Fibroblast of peridontal ligament (primary cell): ENCODE data around the gene TF.
A peak's percentile ranks its signal among the peaks of the same experiment; 100 is the strongest.

Source experiments
- DNase-seq: peaks from one replicate; pipeline ENCODE4 v3.0.0-alpha.2; 2010; ENCODE audit errors: extremely low read depth

The TF gene

DNA sequence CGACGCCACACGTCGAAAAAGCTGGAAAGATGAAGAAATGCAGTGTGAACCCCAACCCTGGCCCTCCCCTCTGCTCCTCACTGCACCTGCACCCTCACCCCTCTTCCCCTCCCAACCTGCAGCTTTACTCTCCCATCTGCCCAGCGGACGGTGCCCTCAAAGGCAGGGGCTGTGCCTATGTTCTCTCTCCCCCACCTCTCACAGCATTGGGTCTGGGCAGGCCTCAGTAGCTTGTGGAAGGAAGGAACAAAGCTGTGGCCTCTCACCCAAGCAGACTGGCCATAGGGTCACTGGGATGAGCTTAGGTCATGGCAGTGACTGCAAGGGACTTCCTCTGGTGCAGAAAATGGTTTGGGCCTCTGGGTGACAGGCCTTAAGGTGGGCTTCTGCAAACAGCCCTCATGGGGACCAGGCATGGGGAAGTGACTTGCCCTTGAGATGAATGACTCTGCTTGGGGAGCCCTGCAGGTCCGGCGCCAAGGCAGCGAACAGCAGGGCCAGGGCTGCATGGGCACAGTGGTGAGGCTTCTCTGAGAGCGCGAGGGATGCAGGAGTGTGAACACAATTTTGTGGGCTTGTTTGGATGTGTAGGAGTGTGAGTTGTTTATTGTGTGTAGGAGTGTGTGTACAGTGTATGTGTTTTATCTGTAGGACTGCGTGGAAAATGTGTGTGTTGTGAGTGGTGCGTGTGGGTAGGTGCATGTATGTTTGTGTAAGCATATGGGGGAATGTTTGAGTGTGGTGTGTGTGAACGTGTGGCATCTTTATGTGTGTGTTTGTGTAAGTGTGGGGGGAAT is 88.6 kb downstream of the TF start:
- DNase-seq = no peak

DNA sequence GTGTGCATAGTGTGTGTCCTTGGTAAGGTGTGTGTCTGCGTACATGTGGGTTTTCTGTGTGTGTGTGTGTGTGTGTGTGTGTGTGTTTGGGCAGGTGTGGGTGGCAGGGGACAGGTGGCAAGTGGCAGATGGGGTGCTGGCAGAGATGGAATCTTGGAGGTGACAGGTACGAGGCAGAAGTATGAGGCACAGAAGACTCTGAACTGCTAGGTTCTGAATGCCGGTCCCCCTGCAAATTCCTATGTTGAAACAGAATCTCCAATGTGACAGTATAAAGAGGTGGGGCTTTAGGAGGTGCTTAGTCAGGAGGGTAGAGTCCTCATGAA is 89.2 kb downstream of the TF start:
- DNase-seq = no peak

DNA sequence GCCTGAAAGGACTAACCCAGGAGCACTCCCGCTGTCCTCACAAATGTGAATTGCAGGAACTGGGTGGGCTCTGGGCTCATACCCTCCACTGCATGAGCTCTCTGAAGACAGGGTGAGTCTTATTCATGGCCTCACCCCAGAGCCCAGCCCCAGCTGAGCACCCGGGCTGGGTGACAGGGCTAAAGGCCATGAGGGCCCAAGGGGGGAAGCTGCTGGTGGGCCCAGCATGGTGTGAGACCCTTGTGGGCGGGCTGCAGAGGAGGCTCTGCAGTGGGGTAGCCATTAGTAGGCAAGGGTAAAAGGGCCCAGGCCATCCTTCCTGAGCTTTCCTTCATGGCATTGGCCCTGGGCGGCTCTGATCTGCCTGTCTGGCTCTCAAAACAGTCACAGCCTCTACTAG is 89.8 kb downstream of the TF start:
- no peak for DNase-seq

DNA sequence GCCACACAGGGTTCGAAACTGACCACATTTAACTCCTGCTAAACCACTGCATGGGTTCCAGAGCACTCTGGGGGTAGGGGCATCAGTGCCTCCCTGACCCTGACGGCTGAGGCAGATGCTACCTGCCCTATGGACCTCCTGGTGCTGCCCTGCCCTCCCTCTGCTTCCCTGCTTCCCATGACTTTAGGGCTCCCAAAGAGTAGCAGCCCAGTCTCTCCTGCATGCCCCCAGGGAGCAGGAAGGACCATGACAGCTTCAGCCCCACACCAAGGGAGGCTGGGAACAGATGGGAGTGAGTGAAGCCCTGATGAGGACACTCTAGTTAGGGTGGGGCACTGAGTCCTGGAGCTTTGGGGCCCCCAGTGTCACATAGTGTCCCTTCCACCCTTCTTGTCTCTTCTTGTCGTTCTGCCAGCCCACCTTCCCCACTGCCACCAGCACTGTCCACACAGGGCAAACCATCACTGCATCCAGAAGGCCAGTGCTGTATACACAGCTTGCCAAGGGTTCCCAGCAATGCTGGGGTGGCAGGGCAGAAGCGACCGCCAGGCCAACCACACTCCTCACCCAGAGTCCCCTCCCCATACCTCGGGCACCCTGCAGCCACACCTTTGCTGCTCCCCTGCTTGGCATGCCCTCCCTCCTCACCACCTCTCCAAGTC is 90.4 kb downstream of the TF start:
- DNase-seq = no peak

DNA sequence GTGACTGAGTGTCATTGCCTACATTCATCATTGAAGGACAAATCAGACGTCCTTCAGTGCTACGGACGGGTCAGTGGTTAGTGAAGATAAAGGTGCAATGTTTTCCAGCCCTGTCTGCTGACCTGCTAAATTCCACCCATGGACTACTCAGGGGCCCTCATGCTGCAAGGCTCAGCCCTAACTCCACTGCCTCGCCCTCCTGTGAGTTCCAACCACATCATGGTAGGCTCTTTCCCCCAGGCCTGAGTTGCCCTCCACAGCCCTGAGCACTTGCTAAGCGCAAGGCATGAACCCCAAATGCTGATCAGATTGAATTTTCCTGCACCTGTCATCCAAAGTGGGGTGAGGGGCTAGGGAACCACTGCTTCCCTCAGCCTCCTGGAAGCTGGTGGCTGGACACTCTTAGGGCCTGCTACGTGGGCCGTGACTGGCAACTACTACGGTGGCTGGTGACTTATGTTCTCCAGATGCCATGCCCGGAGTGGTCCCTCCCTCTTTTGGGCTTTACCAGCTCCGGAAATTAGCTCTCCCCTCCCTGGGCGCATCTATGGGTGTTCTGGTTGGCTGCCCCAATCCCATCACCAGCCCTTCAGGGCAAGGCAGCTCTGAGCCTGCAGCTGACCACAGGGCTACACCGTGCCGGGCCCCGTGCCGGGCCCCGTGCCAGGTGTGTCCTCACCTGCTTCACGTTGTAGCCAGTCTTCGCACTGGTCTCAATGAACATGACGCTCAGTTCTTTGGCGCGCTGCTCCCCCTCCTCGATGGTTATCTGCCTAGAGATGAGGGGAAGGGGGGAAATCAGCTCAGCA is 91.5 kb downstream of the TF start:
- DNase-seq = no peak

DNA sequence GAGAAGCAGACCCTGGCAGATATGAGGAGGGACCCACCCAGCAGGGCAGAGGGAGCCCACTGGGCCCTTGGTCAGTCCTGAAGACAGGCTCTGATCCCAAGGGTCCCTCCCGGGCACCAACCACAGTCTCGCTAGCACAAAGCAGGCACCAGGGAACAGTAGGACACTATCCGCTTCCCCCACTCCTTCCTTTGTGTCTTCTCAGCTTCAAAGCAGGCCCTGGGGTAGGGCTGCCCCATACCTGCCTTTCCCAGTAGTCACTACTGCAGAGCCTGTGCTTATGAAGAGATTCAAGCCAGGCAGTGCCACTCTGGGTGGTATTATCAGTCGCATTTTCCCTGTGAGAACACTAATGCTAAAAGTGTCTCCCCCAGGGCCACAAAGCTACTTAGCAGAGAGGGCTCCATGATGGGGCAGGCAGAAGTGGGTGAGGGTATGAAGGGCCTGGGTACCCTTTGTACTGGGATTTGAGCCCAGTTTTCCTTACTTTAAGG is 92.2 kb downstream of the TF start:
- DNase-seq = no peak

DNA sequence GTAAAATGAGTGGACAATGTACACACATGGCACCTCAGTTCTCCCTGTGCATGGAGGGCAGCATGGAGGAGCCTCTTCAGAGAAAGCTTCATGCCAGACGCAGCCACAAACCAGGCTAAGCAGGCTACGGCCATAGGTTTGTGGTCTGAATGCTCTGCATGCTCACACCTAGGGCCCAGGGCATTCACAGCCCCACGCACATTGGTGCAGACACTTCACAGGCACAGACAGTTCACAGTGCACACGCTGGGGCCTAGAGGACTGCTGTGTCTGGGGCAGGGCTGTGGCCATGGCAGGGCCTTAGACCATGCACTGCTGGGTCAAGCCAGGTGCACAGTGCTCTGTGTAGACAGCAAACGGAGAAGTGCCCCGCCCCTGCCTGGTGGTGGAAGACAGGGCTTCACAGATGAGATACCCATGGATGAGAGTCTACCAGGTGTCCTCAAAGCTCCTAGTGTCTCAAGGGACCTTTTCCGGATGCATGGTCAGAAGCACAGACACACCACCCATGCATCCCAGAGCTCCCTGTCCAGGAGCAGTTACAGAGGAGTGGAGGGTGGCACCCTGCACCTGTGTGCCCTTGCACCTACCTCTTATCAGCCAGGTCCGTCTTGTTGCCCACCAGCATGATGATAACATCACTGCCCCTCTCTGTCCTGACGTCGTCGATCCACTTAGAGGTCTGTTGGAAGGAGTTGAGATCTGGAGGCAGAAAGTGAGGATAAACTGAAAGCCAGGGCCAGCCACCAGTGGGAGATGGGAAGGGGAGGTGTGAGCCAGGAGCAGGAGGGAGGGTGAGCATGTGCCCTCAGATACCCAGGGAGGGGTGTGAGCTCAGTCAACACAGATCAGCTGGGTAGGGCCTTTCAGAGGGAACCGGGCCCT is 93.0 kb downstream of the TF start:
- no peak for DNase-seq

DNA sequence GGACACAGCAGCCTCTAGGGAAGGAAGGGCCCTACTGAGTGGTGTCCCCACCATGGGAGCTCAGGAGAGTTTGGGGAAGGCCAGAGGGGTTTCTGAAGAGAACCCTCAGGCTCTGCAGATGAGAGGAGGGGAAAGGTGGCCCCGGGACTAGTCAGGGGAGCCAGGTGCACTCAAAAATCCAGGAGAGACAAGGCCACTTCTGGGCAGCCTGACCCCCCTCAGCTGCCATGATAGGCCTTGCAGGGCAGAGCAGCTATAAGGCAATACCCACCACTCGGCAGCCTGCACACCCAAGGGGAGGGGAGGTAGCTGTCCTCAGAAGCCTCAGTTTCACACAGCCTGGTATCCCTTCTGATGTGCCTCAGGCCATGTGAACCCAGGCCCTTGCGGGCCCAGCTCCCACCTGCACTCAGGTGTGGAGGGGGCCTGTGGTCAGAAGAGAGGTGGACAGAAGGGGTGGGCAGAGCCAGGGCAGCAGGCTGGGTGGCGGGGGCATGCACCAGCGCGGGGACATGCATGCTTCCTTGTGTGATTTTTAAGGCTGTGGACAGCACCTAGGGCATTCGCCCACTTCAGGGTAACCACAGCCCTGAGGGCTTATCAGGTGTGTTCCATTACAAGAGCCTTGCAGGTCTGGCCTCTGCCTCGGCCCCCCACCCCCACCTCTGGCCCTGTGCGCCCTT is 94.0 kb downstream of the TF start:
- DNase-seq = no peak

DNA sequence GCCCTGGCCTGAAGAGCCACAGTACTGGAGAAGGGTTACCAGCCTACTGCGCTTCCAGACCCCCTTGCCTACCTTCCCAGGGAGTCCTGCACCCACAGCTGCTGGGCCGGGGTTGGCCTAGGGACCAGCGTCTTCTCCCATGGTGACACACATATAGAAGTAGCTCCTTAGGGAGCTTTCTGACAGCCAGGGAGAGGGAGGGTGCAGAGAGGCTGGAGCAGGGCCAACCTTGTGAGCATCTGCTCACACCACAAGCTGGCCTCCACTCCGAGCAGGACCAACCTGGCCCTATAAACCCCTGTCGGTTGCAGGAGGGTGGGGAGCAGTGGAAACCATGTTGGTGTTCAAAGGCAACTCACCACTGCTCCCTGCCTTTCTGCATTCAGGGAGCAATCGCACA is 94.6 kb downstream of the TF start:
- no peak for DNase-seq

DNA sequence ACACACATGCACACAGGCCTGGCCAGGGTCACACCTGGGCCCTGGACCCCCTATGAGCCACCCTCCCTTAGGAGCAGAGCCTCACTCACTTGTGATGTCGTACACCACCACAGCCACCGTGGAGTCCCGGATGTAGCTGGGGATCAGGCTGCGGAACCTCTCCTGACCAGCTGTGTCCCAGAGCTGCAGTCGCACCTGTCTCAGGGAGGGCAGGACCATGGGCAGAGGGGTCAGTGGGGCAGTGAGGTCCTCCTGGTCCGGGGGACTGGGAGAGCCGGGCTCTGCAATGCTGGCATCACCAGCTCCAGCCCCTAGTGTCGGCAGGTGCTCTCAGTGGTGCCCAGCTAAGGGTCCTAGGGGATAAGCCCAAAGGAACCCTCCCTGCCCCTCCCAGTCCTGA is 95.0 kb downstream of the TF start:
- DNase-seq = no peak

DNA sequence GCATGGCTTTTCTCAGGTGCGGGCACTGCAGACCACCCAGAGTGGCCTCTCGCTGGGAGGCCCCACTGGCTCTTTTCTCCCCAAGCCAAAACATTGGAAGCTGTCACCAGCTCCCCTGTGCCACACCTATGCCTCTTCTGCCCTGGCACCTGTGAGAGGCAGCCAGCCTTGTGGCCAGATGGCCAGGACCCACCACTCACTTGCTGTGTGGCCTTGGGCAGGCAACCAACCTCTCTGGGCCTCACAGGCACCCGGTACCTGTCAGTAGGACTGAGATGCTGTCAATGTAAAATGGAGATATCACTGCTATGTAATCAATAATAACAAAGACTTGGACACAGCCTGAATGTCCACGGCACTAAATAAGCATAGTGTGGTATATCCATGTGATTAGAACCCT is 96.0 kb downstream of the TF start:
- DNase-seq = no peak

DNA sequence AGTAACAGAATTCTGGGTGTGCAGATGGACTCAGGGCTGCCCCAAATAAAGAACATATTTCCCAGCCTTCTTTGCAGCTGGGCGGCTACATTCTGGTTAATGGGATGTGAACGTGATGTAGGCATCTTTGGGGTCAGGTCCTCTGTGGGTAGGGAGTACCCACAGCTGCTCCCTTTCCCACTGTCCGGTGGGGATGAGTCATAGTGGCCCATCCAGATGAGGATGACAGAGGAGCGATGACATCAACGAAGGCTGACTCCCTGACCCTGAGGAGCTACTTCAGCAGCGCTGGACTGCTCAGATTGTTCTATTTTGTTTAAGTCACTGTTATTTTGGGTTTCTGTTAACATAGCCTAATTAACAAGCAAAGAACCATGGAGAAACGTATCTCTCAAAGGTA is 97.4 kb downstream of the TF start:
- peak; percentile 12 for DNase-seq

DNA sequence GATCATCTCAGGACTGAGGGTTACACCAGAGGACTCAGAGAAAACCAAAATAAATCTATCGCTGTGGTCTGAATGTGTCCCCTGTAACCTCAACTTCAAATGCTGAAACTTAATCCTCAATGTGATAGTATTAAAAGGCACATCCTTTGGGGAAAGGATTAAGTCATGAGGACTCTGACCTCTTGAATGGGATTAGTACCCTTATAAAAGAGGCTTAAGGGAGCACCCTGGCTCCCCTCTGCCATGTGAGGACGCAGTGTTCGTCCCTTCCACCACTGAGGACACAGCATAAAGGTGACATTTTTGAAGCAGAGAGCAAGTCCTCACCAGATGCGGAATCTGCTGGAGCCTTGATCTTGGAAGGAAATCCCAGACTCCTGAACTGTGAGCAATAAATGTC is 98.9 kb downstream of the TF start:
- no peak for DNase-seq
